Activated T-cell treated with anti-CD3 and anti-CD28 coated beads, Interleukin-2, amount 50 U/mL, for 72 hours (primary cell): ENCODE data around the gene USP12. TPM values are rescaled to one million over a fixed set of nuclear protein-coding genes. Genes with fewer than 3 reads are reported as not detected.

Source experiments
- ATAC-seq, 2 donors: fragments of 150-1000 bp; cut with Tn5 transposase; replicated peaks in 1 of 2; 2 replicates each; pipeline ENCODE4 v1.10.0; 2021; ENCODE audit warnings: moderate library complexity in 2 of 2, mild to moderate bottlenecking in 1 of 2
- DNase-seq, 2 donors: peaks; one replicate each; pipeline ENCODE4 v3.0.0; 2021 to 2022; ENCODE audit warnings: mixed read lengths in 1 of 2
- H3K27ac Mint-ChIP-seq: one replicate; pipeline ENCODE4 v1.8.0; 2022; ENCODE audit warnings: mild to moderate bottlenecking, moderate library complexity, mixed read lengths
- H3K27me3 Mint-ChIP-seq: one replicate; pipeline ENCODE4 v1.8.0; 2022; ENCODE audit warnings: low read depth, mixed read lengths
- H3K36me3 Mint-ChIP-seq, 2 donors: one replicate each; pipeline ENCODE4 v1.8.0; 2022; ENCODE audit warnings: mixed read lengths in 2 of 2, mild to moderate bottlenecking in 1 of 2; ENCODE audit not compliant: insufficient read depth in 2 of 2
- H3K4me1 Mint-ChIP-seq: one replicate; pipeline ENCODE4 v1.8.0; 2022; ENCODE audit warnings: low read depth, mixed read lengths
- H3K4me3 Mint-ChIP-seq, 2 donors: one replicate each; pipeline ENCODE4 v1.8.0; 2022; ENCODE audit warnings: mild to moderate bottlenecking in 2 of 2, mixed read lengths in 2 of 2, moderate library complexity in 2 of 2
- H3K9me3 Mint-ChIP-seq, 2 donors: one replicate each; pipeline ENCODE4 v1.8.0; 2022; ENCODE audit warnings: mixed read lengths in 2 of 2
- total RNA-seq, 2 donors: library from RNA; stranded (reverse); gene quantifications; one replicate each; pipeline ENCODE4 v1.2.3, GENCODE V29; 2022

The USP12 gene
- total RNA-seq, 2 donors from 2014 or later: 39.6 to 57.3 TPM

- H3K36me3 Mint-ChIP-seq: peaks cover 13 to 27% of the 10 kb centered on the region in 2 donors
Observed at GRCh38 chr13:27065582-27065981, 106.0 kb downstream of the USP12 start.

DNA sequence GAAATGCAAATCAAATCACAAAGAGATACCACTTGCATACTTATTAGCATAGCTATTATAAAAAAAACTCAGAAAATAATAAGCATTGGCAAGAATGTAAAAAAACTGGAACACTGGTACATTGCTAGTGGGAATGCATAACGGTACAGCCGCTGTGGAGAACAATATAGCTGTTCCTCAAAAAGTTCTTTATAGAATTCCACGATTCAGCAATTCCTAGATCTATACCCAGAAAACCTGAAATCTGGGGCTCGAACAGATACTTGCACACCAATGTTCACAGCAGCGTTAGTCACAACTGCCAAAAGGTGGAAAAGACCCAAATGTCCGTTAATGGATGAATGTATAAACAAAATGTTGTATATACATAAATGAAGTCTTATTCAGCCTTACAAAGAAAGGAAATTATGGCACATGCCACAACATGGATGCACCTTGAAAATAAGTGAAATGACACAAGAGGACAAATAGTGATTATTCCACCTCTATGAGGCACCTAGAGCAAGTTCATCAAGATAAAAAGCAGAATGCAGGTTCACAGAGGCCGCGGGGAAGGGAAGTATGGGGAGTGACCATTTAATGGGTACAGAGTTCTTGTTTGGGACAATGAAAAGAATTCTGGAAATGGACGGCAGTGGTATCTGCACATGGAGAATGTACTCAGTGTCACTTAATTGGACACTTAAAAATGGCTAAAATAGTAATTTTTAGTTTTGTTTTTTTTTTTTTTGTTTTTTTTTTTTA, 107.2 kb downstream of the USP12 start:
- Mint-ChIP-seq H3K4me3 (no peak overlapping the region), H3K27ac (no peak overlapping the region), H3K9me3 (peaks cover 1 to 5% of the 10 kb centered on the region in 2 donors)

More at GRCh38 chr13:27065582-27065981, 106.0 kb downstream of the USP12 start:
- Mint-ChIP-seq H3K27me3 (no peaks in the 10 kb centered on the region), H3K4me3 (no peak overlapping the region), H3K27ac (peak overlapping the region; percentile 77), H3K4me1 (peaks cover 4% of the 10 kb centered on the region), H3K9me3 (peaks cover 1 to 5% of the 10 kb centered on the region in 2 donors)
- DNase-seq: no peak
- no peak for ATAC-seq

GRCh38 chr13:27057817-27058216, 113.8 kb downstream of the USP12 start:
- DNase-seq (no peak), ATAC-seq (no peak)
- Mint-ChIP-seq H3K27ac (no peak overlapping the region), H3K9me3 (no peaks in the 10 kb centered on the region), H3K4me1 (peaks cover 19% of the 10 kb centered on the region), H3K4me3 (no peak overlapping the region), H3K27me3 (no peaks in the 10 kb centered on the region), H3K36me3 (peaks cover 0 to 3% of the 10 kb centered on the region in 2 donors)

More for the DNA sequence above, 107.2 kb downstream of the USP12 start:
- ATAC-seq: no peak
- Mint-ChIP-seq H3K36me3 (peaks cover 10 to 27% of the 10 kb centered on the region in 2 donors), H3K4me1 (peaks cover 4% of the 10 kb centered on the region), H3K27me3 (no peaks in the 10 kb centered on the region)
- no peak for DNase-seq

- Mint-ChIP-seq H3K9me3 (peaks cover 0 to 2% of the 10 kb centered on the region in 2 donors), H3K4me3 (no peak overlapping the region), H3K27me3 (no peaks in the 10 kb centered on the region), H3K27ac (no peak overlapping the region), H3K4me1 (peaks cover 19% of the 10 kb centered on the region), H3K36me3 (peaks cover 0 to 2% of the 10 kb centered on the region in 2 donors)
- ATAC-seq (no peak), DNase-seq (no peak)
Observed at GRCh38 chr13:27055526-27055925, 116.1 kb downstream of the USP12 start.

GRCh38 chr13:27054760-27055159, 116.9 kb downstream of the USP12 start:
- peak overlapping the region; percentile 4 for H3K27ac Mint-ChIP-seq
- H3K4me1 Mint-ChIP-seq: peaks cover 19% of the 10 kb centered on the region
- H3K36me3 Mint-ChIP-seq: peaks cover 0 to 4% of the 10 kb centered on the region in 2 donors
- DNase-seq (no peak), ATAC-seq (peak; percentile 36 to 51)
- H3K4me3 Mint-ChIP-seq: no peak overlapping the region
- peaks cover 0 to 2% of the 10 kb centered on the region in 2 donors for H3K9me3 Mint-ChIP-seq
- no peaks in the 10 kb centered on the region for H3K27me3 Mint-ChIP-seq

- DNase-seq: no peak
- peaks cover 0 to 2% of the 10 kb centered on the region in 2 donors for H3K9me3 Mint-ChIP-seq
- peak; percentile 10 to 22 for ATAC-seq
- H3K27me3 Mint-ChIP-seq: no peaks in the 10 kb centered on the region
- peak overlapping the region; percentile 4 for H3K27ac Mint-ChIP-seq
- H3K4me1 Mint-ChIP-seq: peaks cover 19% of the 10 kb centered on the region
- peaks cover 0 to 4% of the 10 kb centered on the region in 2 donors for H3K36me3 Mint-ChIP-seq
- H3K4me3 Mint-ChIP-seq: no peak overlapping the region
Observed at GRCh38 chr13:27053902-27054595, 117.6 kb downstream of the USP12 start.

DNA sequence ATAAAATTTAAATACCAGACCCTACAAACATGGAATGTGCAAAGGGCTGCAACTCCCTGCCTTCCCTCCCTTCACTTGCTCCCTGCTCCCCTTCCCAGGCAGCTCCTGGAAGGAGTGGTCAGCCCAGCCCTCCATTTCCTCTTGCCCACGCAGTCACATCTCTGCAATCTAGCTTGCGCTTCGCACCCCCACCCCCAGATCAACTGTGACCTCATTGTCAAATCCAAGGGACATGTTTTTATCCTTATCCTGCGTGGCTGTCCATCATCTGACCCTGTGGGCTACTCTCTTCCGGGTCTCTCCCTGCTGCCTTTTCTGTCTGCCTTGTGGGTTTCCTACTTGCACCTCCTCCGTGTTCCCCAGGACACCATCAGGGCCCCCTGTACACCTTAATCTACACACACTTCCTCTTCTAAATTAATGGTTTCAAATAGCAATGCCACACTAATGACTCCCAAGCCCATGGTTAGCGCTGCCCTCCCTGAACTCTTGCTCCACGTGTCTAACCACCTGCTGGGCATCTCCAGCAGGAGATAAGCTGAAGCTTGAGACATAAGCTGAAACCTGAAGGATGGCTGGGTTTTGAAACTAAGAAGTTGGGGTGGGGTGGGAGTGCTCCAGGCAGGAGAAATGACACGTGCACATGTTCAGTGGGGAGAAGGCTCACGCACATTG, 118.3 kb downstream of the USP12 start:
- peaks cover 0 to 4% of the 10 kb centered on the region in 2 donors for H3K36me3 Mint-ChIP-seq
- H3K4me1 Mint-ChIP-seq: peaks cover 19% of the 10 kb centered on the region
- no peak overlapping the region for H3K4me3 Mint-ChIP-seq
- peaks cover 0 to 2% of the 10 kb centered on the region in 2 donors for H3K9me3 Mint-ChIP-seq
- ATAC-seq (peak in 1 of 2 donors; percentile 6), DNase-seq (no peak)
- no peak overlapping the region for H3K27ac Mint-ChIP-seq
- H3K27me3 Mint-ChIP-seq: no peaks in the 10 kb centered on the region

DNA sequence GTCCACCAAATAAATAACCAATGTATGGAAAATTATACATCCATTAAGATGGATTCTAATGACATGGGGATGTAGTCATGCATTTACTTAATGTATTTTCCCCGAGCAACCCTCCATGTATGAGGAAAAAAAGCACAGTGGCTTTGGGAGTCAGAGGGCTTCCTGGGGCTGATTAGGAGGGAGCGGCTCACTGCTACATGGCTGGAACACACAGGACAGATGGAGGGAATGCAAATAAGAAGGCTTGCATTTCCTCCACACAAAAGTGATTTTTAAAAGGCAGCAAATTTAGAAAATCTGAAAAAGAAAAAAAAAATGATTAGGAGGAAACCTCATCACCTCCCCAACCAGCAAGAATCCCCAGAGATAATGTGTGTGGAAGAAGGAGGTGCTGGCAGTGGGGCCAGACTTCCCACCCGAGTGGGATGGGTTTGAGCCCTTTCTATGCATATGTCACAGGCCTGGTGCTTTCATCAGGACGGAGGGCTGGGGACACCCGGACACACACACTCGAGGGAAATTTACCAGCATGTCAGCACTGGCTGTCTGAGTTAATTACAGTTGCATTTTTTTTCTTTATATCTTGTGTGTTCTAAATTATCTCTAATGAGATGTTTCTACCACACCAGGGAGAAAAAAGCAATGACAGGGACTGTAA, 118.9 kb downstream of the USP12 start:
- peaks cover 19% of the 10 kb centered on the region for H3K4me1 Mint-ChIP-seq
- peaks cover 0 to 2% of the 10 kb centered on the region in 2 donors for H3K9me3 Mint-ChIP-seq
- no peak overlapping the region for H3K4me3 Mint-ChIP-seq
- H3K27me3 Mint-ChIP-seq: no peaks in the 10 kb centered on the region
- DNase-seq (no peak), ATAC-seq (no peak)
- H3K36me3 Mint-ChIP-seq: peaks cover 0 to 4% of the 10 kb centered on the region in 2 donors
- H3K27ac Mint-ChIP-seq: peak overlapping the region; percentile 33

DNA sequence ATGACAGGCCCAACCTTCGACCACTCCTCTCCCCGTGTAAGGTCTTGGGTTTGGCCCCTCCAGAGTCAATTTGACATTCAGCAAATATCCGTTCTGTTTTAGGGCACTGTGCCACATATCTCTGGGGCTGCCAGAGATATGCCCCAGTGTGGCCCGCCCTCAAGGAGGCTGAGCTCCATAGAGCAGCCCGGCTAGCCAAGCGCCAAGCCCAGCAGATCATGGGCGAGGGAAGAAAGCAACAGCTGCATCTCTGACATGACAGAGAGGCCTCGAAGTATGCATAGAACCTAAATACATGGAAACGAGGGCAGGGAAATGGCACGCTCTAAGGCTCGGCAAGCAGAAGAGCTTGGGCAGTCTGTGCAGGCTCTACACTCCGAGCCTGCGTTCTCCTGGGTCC, 124.5 kb downstream of the USP12 start:
- H3K9me3 Mint-ChIP-seq: peaks cover 0 to 2% of the 10 kb centered on the region in 2 donors
- no peaks in the 10 kb centered on the region for H3K27me3 Mint-ChIP-seq
- H3K36me3 Mint-ChIP-seq: peaks cover 0 to 4% of the 10 kb centered on the region in 2 donors
- peaks cover 17% of the 10 kb centered on the region for H3K4me1 Mint-ChIP-seq
- ATAC-seq (no peak), DNase-seq (no peak)
- H3K4me3 Mint-ChIP-seq: no peak overlapping the region
- no peak overlapping the region for H3K27ac Mint-ChIP-seq

DNA sequence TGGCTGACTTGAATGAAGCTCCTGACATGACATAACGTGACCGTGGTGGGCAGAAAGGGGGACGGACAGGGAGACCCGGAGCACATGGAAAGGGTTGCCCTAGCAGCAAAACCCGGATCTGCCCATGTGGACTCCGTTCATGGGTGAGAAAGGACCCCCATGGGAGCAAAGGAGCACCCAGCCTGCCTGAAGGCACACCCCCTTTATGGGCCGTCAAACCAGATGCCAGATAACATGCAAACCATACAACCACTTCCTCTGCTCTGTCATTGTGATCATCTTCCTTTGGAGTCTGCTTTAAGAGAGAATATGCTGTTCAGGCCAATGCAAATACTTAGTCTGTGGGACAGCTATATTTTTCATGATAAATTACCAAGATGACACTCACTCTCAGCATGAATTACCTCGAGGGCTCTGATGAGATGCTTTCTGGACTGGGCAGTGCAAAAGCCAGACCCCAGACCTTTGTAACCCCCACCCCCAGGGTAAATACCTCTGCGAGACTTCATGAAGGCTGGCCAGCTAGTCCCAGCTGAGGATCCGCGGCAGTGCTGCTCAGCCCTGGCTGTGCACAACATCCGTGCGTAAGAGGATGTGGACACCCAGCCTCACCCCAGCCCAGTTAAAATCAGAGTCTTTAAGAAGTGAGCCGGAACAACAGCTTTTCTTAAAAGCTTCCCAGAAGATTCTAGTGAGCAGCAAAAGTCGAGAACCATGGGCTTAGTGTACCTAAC, 126.6 kb downstream of the USP12 start:
- peak in 1 of 2 donors; percentile 13 for DNase-seq
- H3K27me3 Mint-ChIP-seq: peaks cover 7% of the 10 kb centered on the region
- H3K36me3 Mint-ChIP-seq: no peaks in the 10 kb centered on the region
- peaks cover 17% of the 10 kb centered on the region for H3K4me1 Mint-ChIP-seq
- H3K27ac Mint-ChIP-seq: no peak overlapping the region
- ATAC-seq: peak; percentile 69 to 83
- H3K4me3 Mint-ChIP-seq: peak overlapping the region in 1 of 2 donors; percentile 39
- no peaks in the 10 kb centered on the region for H3K9me3 Mint-ChIP-seq

GRCh38 chr13:27043013-27043412, 128.6 kb downstream of the USP12 start:
- ATAC-seq (peak; percentile 36 to 51), DNase-seq (no peak)
- Mint-ChIP-seq H3K9me3 (no peaks in the 10 kb centered on the region), H3K4me1 (peaks cover 17% of the 10 kb centered on the region), H3K4me3 (no peak overlapping the region), H3K27ac (peak overlapping the region; percentile 92), H3K27me3 (peaks cover 7% of the 10 kb centered on the region), H3K36me3 (no peaks in the 10 kb centered on the region)

DNA sequence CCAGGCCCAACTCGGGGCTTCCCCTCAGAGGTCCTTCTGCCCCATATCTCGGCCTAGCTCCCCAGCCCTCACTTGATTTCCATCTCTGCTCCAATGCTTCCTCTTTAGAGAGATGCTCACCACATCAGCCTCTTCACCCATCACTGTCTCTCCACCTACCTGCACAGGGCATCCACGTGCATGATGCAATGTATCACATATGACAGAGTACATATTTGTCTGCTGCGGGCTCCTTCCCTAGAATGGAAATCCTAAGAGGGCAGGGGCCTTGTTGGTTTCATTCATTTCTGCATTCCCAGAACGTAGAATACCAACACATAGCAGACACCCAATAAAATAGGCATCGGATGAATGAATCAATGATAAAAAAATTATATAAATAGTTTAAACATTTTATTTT, 130.3 kb downstream of the USP12 start:
- peaks cover 20% of the 10 kb centered on the region for H3K27me3 Mint-ChIP-seq
- H3K4me3 Mint-ChIP-seq: no peak overlapping the region
- H3K36me3 Mint-ChIP-seq: no peaks in the 10 kb centered on the region
- ATAC-seq: no peak
- H3K4me1 Mint-ChIP-seq: peaks cover 17% of the 10 kb centered on the region
- H3K9me3 Mint-ChIP-seq: no peaks in the 10 kb centered on the region
- no peak overlapping the region for H3K27ac Mint-ChIP-seq
- no peak for DNase-seq
